Breast epithelium (tissue), 3 donors: Measurements from ENCODE around the gene KIF22.

ENCODE experiments used
- CTCF ChIP-seq, 3 donors: fragments of 450-650 bp; IDR thresholded peaks; one replicate each; pipeline ENCODE4 v1.5.1; 2016 to 2017; ENCODE audit warnings: antibody characterized with exemption in 3 of 3, mild to moderate bottlenecking in 3 of 3, moderate library complexity in 3 of 3
- POLR2A ChIP-seq: fragments of 450-650 bp; IDR thresholded peaks from one replicate; pipeline ENCODE4 v1.6.1; 2016; ENCODE audit warnings: antibody characterized with exemption, mild to moderate bottlenecking, moderate library complexity
- POLR2AphosphoS5 ChIP-seq, 3 donors: sonication (generic); formaldehyde crosslinking; IDR thresholded peaks; one replicate each; pipeline ENCODE4 v1.6.1; 2017; ENCODE audit warnings: antibody characterized with exemption in 3 of 3

GRCh38 chr16:29805232-29806098, 14.9 kb downstream of the KIF22 start:
- TF ChIP-seq CTCF (IDR thresholded peaks at IDR 0.05) (peak in 2 of 3 donors; percentile 13 to 19), POLR2A (peak; percentile 93), POLR2AphosphoS5 (IDR thresholded peaks at IDR 0.05) (peak; percentile 96 to 98 (median 96))
